ENCODE data around the gene ARIH2. TPM values are rescaled to one million over a fixed set of nuclear protein-coding genes. Genes with fewer than 3 reads are reported as not detected.

ARIH2 gene
- total RNA-seq, 1 experiment from 2014 or later = 122 TPM

DNA sequence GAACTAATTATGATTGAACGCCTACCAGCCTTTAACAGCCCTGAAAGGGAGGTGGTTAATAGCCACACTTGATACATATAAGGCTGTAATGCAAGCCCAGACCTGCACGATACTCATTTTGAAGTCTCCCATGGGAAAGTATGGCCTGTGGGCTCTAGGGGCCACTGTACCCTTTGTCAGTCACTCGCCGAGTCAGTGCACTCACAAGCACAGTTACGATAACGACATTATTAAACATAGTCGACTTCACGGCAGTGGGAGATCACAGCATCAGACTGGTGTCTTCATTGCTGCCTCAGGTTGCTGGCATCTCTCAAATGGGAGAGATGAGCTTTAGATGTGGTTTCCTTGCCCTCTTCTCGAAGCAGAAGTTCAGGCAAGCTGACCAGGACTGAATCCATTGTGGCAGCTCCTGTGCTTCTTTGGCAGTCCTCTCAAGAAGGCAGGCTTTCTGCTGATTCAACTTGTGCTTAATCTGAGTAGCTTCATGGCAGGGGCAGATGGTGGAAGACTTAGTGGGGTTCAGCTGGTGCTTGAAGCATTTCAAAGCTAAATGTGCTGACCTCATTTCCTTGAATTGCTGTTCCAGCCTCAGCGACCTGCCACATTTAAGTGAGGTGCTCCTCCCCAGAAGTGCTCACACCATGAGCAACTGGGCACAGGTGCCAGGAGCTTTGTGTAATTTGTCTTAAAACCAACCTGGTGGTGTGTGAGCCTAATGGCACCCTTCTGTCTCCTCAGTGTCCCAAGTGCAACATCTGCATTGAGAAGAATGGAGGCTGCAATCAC is 55.6 kb downstream of the ARIH2 start:
- H3K27me3 Mint-ChIP-seq (ENCODE audit: low read depth) = no peaks in the 10 kb centered on the region
- no peak overlapping the region for H3T11ph ChIP-seq (ENCODE audit: low read length)
- no peaks in the 10 kb centered on the region for H3K9me3 ChIP-seq (ENCODE audit: control insufficient read depth, low read depth, low read length)
- H2BK20ac ChIP-seq (ENCODE audit: low read depth, low read length, poor library complexity, severe bottlenecking) = no peak overlapping the region
- H3K4me1 ChIP-seq (ENCODE audit: insufficient read depth, low read length) = no peaks in the 10 kb centered on the region
- H4K20me1 ChIP-seq (ENCODE audit: control insufficient read depth, insufficient read depth, insufficient read length) = no peaks in the 10 kb centered on the region
- H3K4ac ChIP-seq (ENCODE audit: low read depth, low read length) = no peak overlapping the region
- no peak overlapping the region for H3K27ac Mint-ChIP-seq
- H3K9ac ChIP-seq (ENCODE audit: extremely low read depth, insufficient read length, low read length) = no peak overlapping the region
- H2AFZ ChIP-seq (ENCODE audit: low read length) = no peak overlapping the region
- no peak overlapping the region for H3K56ac ChIP-seq (ENCODE audit: insufficient read length, low read depth, low read length)
- H3K27ac ChIP-seq (ENCODE audit: insufficient read length, low read depth, low read length) = no peak overlapping the region
- no peak overlapping the region for H4K5ac ChIP-seq (ENCODE audit: insufficient read length, low read depth, low read length)
- no peak overlapping the region for H4K91ac ChIP-seq (ENCODE audit: insufficient read length, low read depth, low read length)
- no peak overlapping the region for H2BK15ac ChIP-seq (ENCODE audit: low read depth, low read length)
- no peaks in the 10 kb centered on the region for H3K79me2 ChIP-seq (ENCODE audit: insufficient read depth, low read length)
- WGBS (ENCODE audit: extremely low coverage, insufficient read length, low lambda C conversion rate) = no CpG with 5 or more reads among the region's 10 CpGs
- no peak overlapping the region for H2BK120ac ChIP-seq (ENCODE audit: low read depth, low read length, poor library complexity, severe bottlenecking)
- H3K23me2 ChIP-seq (ENCODE audit: insufficient read length, low read depth, low read length, poor library complexity, severe bottlenecking) = no peaks in the 10 kb centered on the region
- H3K9me3 Mint-ChIP-seq = no peaks in the 10 kb centered on the region
- H3K18ac ChIP-seq (ENCODE audit: insufficient read length, low read depth, low read length) = no peak overlapping the region
- no peak overlapping the region for H4K8ac ChIP-seq (replicated peaks; ENCODE audit: insufficient read length, low read depth, low read length)
- H3K4me2 ChIP-seq (ENCODE audit: insufficient read depth, insufficient read length, low read length) = no peak overlapping the region
- H3K4me3 Mint-ChIP-seq = no peak overlapping the region
- no peaks in the 10 kb centered on the region for H3K4me1 Mint-ChIP-seq
- no peak overlapping the region for H3K23ac ChIP-seq (ENCODE audit: insufficient read length, low read depth, low read length)
- no peak overlapping the region for H2BK12ac ChIP-seq (ENCODE audit: insufficient read length, low read depth, low read length)
- no peaks in the 10 kb centered on the region; the same call in 1 of the 2 replicates for H3K27me3 ChIP-seq (ENCODE audit: insufficient read depth, low read length)
- no peaks in the 10 kb centered on the region for H3K79me1 ChIP-seq (ENCODE audit: insufficient read depth, low read depth, low read length, poor library complexity, severe bottlenecking)
- H3K36me3 Mint-ChIP-seq (ENCODE audit: insufficient read depth in 1 of 3, low read depth in 3 of 3) = peaks cover 41 to 86% (median 75%) of the 10 kb centered on the region in 3 experiments; a peak in 6 of 7 replicates
- no peak overlapping the region for H2BK5ac ChIP-seq (ENCODE audit: insufficient read length, low read length)
- H3K14ac ChIP-seq (ENCODE audit: insufficient read depth, low read length) = no peak overlapping the region
- H2AK5ac ChIP-seq (ENCODE audit: insufficient read length, low read length) = no peak overlapping the region
- DNase-seq = no peak
- TF ChIP-seq, protein P1, sequence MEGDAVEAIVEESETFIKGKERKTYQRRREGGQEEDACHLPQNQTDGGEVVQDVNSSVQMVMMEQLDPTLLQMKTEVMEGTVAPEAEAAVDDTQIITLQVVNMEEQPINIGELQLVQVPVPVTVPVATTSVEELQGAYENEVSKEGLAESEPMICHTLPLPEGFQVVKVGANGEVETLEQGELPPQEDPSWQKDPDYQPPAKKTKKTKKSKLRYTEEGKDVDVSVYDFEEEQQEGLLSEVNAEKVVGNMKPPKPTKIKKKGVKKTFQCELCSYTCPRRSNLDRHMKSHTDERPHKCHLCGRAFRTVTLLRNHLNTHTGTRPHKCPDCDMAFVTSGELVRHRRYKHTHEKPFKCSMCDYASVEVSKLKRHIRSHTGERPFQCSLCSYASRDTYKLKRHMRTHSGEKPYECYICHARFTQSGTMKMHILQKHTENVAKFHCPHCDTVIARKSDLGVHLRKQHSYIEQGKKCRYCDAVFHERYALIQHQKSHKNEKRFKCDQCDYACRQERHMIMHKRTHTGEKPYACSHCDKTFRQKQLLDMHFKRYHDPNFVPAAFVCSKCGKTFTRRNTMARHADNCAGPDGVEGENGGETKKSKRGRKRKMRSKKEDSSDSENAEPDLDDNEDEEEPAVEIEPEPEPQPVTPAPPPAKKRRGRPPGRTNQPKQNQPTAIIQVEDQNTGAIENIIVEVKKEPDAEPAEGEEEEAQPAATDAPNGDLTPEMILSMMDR (conservative IDR thresholded peaks at IDR 0.05) = no peak
